Stimulated activated CD8-positive, alpha-beta memory T cell treated with anti-CD3 and anti-CD28 coated beads, Interleukin-7, amount 100 ng/mL, for 1 hour (primary cell): ENCODE data around the gene LRRC3.

Experiments
- DNase-seq, 2 donors: peaks; one replicate each; pipeline ENCODE4 v3.0.0-alpha.2; 2020; ENCODE audit warnings: low read depth in 2 of 2

LRRC3 gene

DNA sequence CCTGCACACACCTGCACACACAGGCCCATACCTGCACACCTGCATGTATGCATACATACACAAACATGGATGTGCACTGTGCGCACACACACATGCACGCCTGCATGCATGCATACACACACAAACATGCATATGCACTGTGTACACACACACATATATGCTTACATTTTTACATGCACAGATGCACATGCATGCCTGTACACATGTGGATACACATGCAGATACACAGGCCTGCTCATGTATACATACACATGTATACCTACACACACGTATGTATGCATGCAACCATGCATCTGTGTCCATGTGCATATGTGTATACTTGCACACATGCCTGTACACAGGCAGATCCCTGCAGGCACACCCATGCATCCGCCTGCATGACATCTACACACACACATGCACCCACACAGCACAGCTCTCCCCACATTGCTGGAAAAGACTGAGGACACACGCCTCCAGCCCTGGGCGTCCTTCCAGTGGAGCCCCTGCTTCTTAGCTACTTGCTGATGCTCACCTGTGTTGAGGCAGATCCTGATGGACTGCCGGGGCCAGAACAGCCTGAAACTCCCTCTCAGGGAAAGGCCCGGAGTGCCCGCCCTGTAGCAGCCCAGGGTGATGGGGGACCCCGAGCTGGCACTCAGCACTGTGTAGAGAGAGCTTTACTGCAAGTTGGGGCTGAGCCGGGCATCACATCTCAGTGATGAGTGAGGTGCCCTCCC is 56.1 kb downstream of the LRRC3 start:
- DNase-seq: no peak
